Fibroblast of peridontal ligament (primary cell): ENCODE data around the gene PDCD11.
A peak's percentile ranks its signal among the peaks of the same experiment; 100 is the strongest.

ENCODE experiments used
- DNase-seq: peaks from one replicate; pipeline ENCODE4 v3.0.0-alpha.2; 2010; ENCODE audit errors: extremely low read depth

The PDCD11 gene

GRCh38 chr10:103451091-103451813 is 54.8 kb downstream of the PDCD11 start:
- DNase-seq, result peak; percentile 38

DNA sequence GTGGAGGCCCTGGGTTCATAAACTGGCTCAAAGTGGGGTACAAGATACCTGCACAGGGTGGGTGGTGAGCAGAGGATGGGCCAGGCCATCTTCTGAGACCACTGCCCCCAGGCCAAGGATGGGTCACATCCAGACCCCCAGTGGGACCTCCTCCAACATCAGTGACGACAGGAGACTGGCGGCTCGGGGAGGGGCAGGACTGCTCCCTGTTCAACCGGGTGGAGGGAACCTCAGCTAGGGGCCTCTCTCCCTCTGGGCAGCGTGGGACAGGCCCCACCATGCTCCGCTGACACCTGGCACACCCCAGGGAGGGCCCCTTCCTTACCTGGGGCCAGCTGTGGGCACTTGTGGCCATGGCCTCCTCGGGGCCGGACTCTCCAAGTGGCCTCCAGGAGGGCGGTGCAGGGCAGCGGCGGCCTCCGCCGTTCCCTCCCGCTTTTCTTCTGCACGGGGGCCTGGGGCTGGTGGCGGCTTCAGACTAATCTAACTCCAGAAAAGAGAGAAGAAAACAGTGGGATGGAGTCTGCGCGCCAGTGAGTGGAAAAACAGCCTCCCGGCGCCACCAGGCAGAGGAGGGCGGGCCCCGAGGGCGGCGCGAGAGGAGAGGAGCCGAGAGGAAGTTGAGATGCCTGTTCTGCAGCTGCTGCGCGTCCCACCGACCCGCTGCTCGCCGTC is 55.5 kb downstream of the PDCD11 start, which contains the start of gene CALHM2:
TSS of gene CALHM2 (minus strand) at position 540 of the 675 bp plus-strand sequence. CDS start 2,429 bp downstream, outside the sequence.
- DNase-seq, result peak; percentile 40

- DNase-seq, result no peak
Observed at GRCh38 chr10:103452506-103453230, 56.2 kb downstream of the PDCD11 start.

DNA sequence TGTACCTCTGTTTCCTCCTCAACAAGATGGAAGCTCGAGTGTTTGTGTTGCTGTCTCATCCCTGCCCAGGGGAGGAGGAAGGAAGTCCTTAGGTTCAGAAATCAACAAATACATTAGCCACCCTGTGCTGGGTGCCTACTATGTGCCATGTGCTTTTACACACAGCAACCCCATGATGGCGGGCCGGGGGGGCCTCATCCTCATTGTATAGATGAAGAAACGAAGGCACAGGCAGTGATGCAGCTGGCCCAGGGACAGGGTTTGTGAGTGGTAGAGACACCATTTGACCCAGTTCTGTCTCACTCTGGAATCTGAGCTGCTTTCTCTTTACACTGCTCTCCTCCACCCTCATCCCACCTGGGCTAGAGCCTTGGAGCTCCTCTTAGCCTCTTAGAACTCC is 57.6 kb downstream of the PDCD11 start:
- no peak for DNase-seq

GRCh38 chr10:103455235-103455634 is 58.8 kb downstream of the PDCD11 start:
- no peak for DNase-seq

DNA sequence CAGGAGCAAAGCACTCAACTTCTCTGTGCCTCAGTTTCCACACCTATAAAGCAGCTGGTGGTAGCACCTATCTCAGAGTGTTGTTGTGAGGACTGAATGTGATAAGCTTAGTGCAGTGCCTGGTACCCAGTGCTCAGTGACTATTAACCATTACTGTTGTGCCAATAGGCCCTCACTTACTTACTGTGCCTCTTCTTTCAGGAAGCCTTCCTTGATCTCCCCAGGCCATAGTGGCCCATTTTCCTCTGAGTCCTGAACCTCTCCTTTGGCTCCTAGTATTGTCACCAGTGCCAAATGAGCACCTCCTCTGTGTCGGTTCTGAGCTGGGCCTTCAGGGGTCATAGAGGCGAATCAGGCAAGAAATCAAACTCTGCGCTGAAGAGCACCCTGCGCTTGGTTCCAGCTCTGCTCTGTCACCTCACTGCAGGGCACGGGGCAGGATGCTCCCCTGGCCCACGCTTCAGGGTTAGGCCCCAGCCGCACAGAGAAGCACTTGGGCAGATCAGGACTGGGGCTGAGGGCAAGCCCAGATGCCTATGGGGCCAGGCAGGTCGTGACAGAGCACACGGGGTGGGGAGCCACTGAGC is 59.7 kb downstream of the PDCD11 start:
- no peak for DNase-seq

DNA sequence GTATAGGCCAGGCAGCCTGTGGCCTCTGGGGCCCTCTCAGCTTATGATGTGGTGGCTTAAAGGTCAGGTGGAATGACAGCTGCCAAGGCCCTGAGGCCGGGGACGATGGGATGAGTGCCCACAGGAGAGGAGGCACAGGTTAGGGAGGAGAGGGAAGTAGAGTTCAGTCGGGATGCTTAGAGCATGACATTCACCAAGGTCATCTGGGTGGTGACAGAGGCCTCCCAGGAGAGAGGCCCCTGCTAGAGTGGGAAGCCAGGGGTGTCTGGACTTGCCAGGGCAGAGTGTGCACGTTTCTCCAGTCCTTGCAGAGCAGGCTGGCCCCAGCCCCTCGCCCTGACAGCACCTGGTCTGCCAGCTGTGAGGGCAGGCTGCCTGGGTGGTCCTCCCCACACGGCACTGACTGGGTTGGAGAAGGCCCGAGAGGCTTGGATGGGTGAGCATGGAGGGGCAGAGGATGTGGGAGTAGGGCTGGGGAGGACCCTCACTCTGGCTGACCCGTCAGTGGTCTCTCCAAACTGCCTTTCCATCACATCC is 60.8 kb downstream of the PDCD11 start:
- no peak for DNase-seq

DNA sequence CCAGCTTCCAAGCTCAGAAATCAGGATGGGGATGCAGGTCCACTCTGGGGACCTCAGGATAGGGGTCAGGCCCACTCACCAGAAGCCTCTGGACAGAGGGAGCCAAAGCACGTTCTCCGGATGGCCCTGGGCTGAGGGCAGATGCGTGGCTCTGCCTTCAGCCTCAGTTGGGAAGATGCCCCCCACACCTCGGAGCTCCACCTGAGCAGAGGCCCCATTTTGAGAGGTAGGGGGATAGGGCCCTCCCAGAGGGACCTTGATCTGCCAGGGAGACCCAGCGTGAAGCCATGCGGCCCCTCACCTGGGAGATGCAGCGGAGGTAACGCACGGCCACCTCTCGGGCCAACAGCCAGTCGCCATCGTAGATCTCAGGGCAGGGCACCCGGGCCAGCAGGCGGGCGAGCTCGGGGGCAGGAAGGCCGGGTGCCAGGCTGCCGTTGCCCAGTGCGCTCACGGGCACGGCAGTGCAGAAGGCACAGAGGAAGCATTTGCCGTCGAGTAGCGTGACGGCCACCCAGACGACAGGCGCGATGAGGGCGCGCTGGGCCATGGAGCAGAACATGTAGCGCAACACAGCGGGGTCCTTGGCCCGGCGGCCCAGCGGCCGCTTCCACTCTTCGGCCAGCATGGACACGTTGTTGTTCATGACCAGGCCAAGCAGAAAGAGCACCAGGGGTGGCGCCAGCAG is 61.6 kb downstream of the PDCD11 start:
- DNase-seq, result no peak

DNA sequence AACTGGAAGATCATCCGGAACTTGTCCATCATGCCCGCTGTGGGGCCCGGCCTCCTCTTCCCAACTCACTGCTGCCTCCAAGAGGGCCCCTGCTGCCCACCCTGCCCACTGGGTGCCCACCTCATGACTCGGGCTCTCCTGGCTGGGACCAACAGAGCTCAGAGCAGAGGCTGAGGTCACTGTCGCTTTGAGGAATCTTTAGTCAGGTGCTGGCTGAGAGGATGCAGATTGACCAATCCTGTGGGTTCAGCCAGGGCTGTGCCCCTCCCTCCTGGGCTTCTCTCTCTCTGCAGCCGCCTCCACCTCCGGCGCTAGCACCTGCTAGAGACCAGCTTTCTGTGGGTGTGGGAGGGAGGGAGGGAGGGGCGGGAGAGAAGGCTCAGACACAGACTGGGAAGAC is 62.3 kb downstream of the PDCD11 start, which contains the start of gene CALHM1:
TSS of gene CALHM1 (minus strand) at position 181 of the 400 bp plus-strand sequence. CDS start at position 32, 149 bp downstream.
- no peak for DNase-seq

DNA sequence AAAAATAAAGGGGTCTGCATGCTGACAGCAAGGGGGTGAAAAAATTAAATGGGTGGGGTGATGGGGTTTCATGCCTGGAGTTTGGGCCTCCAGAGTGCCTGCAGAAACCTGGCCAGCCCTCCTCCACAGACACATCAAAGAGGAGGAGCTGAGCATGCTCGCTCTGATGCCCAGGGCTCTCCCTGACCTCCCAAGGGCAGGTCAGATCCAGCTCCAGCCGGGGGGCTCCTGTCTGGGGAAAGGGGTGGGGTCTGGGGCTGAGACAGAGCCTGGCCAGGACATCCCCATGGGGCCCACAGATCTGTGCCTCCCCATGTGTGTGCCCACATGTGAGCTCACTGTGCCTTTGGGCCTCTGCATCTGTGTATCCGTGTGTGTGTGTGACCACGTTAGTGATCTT is 63.2 kb downstream of the PDCD11 start:
- DNase-seq, result no peak

GRCh38 chr10:103463499-103463898 is 67.1 kb downstream of the PDCD11 start:
- no peak for DNase-seq

- DNase-seq, result no peak
Observed at GRCh38 chr10:103465411-103466179, 69.2 kb downstream of the PDCD11 start.

GRCh38 chr10:103466734-103467133 is 70.3 kb downstream of the PDCD11 start:
- peak; percentile 25 for DNase-seq

- DNase-seq, result no peak
Observed at GRCh38 chr10:103467406-103467805, 71.0 kb downstream of the PDCD11 start.

DNA sequence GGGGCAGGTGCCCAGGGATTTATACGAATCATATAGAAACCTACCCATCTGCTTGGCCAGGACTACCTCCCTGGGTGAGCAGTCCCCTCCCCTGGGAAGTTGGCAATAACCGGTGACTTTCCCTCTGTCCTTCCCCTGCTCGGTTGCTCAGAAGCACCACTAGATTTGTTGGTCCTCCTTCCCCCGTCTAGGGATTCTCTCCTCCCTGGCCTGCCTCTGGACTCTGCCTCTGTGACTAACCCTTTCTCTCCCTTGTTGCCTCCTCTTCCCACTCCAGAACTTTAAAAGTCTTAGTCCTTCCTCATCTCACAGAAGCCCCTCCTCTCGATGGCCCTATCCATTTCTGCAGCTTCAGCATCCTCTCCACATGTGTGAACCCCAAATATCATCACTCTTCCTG is 72.8 kb downstream of the PDCD11 start:
- DNase-seq, result no peak

GRCh38 chr10:103470761-103471653 is 74.6 kb downstream of the PDCD11 start:
- DNase-seq, result no peak

DNA sequence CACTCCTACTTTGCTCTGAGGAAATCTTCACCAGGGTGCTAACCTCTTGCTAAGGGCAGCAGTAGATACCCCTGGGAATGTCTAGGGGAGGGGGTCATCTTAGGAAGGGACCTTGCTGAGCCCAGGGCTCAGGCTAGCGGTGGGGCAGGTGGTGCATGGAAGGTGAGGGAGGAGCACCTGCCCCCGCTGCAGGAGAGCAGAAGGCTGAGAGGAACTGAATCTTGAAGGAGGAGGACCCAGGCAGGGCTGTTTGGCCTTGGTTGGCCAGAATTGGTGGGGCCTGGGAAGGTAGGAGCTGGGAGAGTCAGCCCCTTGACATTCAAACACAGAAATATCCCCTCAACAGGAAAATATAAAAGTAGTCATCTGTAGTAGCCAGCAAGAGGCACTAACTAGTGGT is 75.6 kb downstream of the PDCD11 start:
- DNase-seq, result no peak

DNA sequence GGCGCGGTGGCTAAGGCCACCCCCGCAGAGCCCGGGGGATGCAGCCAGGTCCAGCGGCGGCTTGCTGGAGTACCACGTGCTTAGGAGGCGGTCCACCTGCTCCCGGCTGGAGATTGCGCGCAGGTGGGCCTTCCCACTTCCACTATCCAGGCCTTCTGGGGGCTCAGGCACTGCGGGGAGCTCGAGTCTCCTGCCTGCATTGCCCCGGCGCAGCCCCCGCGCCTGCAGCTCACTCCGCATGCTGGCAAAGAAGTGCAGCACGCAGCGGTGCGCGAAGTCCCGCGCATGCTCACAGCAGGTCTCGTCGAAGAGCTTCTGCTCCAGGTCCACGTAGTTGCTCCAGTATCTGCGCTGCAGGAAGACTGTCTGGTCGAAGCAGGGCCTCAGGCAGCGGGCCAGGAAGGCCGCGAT is 76.8 kb downstream of the PDCD11 start:
- DNase-seq, result no peak

DNA sequence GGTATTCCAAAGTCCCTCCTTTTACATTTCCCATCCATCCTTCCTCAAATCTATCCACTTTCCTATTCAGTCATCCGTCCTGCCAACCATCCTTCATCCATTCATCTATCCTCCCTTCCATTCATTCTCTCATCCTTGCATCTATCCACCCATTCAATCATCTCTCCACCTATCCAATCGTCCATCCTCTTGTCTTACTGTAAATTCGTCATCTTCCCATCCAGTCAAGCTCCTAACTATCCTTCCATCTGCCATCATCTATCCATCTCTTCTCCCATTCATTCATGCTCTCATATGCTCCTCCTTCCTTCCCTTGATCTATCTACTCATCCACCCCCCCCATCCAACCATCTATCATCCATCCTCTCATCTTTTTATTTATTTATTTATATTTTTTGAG is 77.7 kb downstream of the PDCD11 start:
- no peak for DNase-seq
